Right lobe of liver (tissue), 6 donors: ENCODE results near the gene SEMA7A. TPM values are rescaled to one million over a fixed set of nuclear protein-coding genes. Genes with fewer than 3 reads are reported as not detected.
A peak's percentile ranks its signal among the peaks of the same experiment; 100 is the strongest.
"Not testable (repeated sequence)": the region's sequence is repeated elsewhere in the genome, so short reads cannot be mapped to it uniquely, and the experiment has no call there.

Experiments
- ATAC-seq, 4 donors: fragments of 200-7000 bp; cut with Tn5 transposase; one replicate each; pipeline ENCODE4 v1.9.1; 2020; ENCODE audit warnings: mild to moderate bottlenecking in 4 of 4, moderate library complexity in 4 of 4
- DNase-seq, 3 donors: peaks; one replicate each; pipeline ENCODE4 v3.0.0-alpha.2; 2020
- H3K27ac ChIP-seq, 3 donors: fragments of 200-600 bp; one replicate each; pipeline ENCODE4 v1.8.0; 2022
- H3K27me3 ChIP-seq, 2 donors: fragments of 200-600 bp; one replicate each; pipeline ENCODE4 v1.8.0; 2022
- H3K36me3 ChIP-seq, 4 donors: fragments of 200-600 bp; sonication (generic) in 1 of 4; one replicate each; pipeline versions ENCODE4 v1.5.1 to v1.8.0; 2017 to 2022; ENCODE audit warnings: control low read depth in 1 of 4
- H3K4me1 ChIP-seq, 4 donors: fragments of 200-600 bp; sonication (generic) in 1 of 4; one replicate each; pipeline versions ENCODE4 v1.5.1 to v1.8.0; 2017 to 2022; ENCODE audit warnings: control low read depth in 1 of 4
- H3K4me3 ChIP-seq, 3 donors: fragments of 200-600 bp; one replicate each; pipeline ENCODE4 v1.8.0; 2022
- H3K9me3 ChIP-seq, 4 donors: fragments of 200-600 bp; sonication (generic) in 1 of 4; one replicate each; pipeline versions ENCODE4 v1.5.1 to v1.8.0; 2017 to 2022; ENCODE audit warnings: control low read depth in 1 of 4
- POLR2A ChIP-seq: fragments of 450-650 bp; IDR thresholded peaks from one replicate; pipeline ENCODE4 v1.6.1; 2017; ENCODE audit warnings: antibody characterized with exemption, mild to moderate bottlenecking
- WGBS: methylation state at CpG from one replicate; pipeline ENCODE4 v1.1.6; 2018; ENCODE audit warnings: low coverage, low lambda C conversion rate; ENCODE audit not compliant: insufficient coverage; ENCODE audit errors: missing lambda C conversion rate; 5-methylcytosine and 5-hydroxymethylcytosine counted together
- intact Hi-C, 2 donors: fragments of 100-400 bp; cut with DNase I; formaldehyde crosslinking; loops; one replicate each; pipeline versions ENCODE4 v1.11.2 to v1.14.1; 2022
- total RNA-seq, 6 experiments: library from RNA; depleted of rRNA in 2 of 6; stranded (reverse); fragments of >200 nt in 2 of 6; fragmentation: NEBNext Ultra II Directional in 3 of 6; extraction: Animal tissue kit (Norgen Biotek cat#: 25700) in 3 of 6; gene quantifications; one replicate each; pipeline versions ENCODE4 v1.1.0 to v1.2.4, GENCODE V29; 2016 to 2023
- TF ChIP-seq, protein P1 (sequence below), 4 donors: fragments of 200-600 bp in 3 of 4; fragments of 450-650 bp in 1 of 4; IDR thresholded peaks; one replicate each; pipeline versions ENCODE4 v1.5.1 to v1.8.0; 2016 to 2022; ENCODE audit warnings: antibody characterized with exemption in 4 of 4, mild to moderate bottlenecking in 2 of 4
- donor health status: DM: no; HTN: yes; CAD: no.
- donor health status: DM: no; HTN: no; CAD: no.
- donor health status: DM: no; HTN: no; CAD: no.
- donor health status: DM: no; HTN: yes; CAD: no.
- donor health status: DM: no; HTN: yes; CAD: no.

The SEMA7A gene
- total RNA-seq, 6 experiments from 2014 or later: 0.42 to 2.4 (median 1.1) TPM

GRCh38 chr15:74461847-74462511 lies 28.2 kb upstream of the SEMA7A start:
- DNase-seq (no peak), ATAC-seq (no peak)
- TF ChIP-seq, protein P1, sequence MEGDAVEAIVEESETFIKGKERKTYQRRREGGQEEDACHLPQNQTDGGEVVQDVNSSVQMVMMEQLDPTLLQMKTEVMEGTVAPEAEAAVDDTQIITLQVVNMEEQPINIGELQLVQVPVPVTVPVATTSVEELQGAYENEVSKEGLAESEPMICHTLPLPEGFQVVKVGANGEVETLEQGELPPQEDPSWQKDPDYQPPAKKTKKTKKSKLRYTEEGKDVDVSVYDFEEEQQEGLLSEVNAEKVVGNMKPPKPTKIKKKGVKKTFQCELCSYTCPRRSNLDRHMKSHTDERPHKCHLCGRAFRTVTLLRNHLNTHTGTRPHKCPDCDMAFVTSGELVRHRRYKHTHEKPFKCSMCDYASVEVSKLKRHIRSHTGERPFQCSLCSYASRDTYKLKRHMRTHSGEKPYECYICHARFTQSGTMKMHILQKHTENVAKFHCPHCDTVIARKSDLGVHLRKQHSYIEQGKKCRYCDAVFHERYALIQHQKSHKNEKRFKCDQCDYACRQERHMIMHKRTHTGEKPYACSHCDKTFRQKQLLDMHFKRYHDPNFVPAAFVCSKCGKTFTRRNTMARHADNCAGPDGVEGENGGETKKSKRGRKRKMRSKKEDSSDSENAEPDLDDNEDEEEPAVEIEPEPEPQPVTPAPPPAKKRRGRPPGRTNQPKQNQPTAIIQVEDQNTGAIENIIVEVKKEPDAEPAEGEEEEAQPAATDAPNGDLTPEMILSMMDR (IDR thresholded peaks at IDR 0.05): no peak
- no peak for TF ChIP-seq POLR2A
- Histone ChIP-seq H3K9me3 (no peaks in the 10 kb centered on the region), H3K27me3 (no peaks in the 10 kb centered on the region), H3K27ac (no peak overlapping the region), H3K4me3 (peak overlapping the region; percentile 80 to 82 (median 82)), H3K36me3 (peaks cover 0 to 7% (median 0%) of the 10 kb centered on the region in 4 donors), H3K4me1 (peaks cover 0 to 10% (median 3%) of the 10 kb centered on the region in 4 donors)
- intact Hi-C loops: no loop called here
- WGBS: 23% methylated on average over 7 of the region's 8 CpGs

GRCh38 chr15:74460871-74461846 lies 27.4 kb upstream of the SEMA7A start, which contains the start of gene UBL7:
Gene UBL7, minus strand, starts transcription at chr15:74461160. Its CDS starts 2,293 bp downstream, at chr15:74458867.
- ATAC-seq (peak; percentile 99), DNase-seq (peak; percentile 97 to 99 (median 98))
- intact Hi-C loops: no loop called here
- Histone ChIP-seq H3K4me1 (peaks cover 0 to 10% (median 3%) of the 10 kb centered on the region in 4 donors), H3K9me3 (no peaks in the 10 kb centered on the region), H3K36me3 (peaks cover 0 to 9% (median 0%) of the 10 kb centered on the region in 4 donors), H3K4me3 (peak within 1 kb of the TSS; percentile 80 to 82 (median 82)), H3K27ac (peak within 1 kb of the TSS; percentile 57 to 80 (median 69)), H3K27me3 (no peaks in the 10 kb centered on the region)
- 0% methylated on average over 11 of the region's 54 CpGs for WGBS
- TF ChIP-seq, protein P1 (IDR thresholded peaks at IDR 0.05): peak; percentile 20 to 53 (median 26)
- peak; percentile 93 for TF ChIP-seq POLR2A

DNA sequence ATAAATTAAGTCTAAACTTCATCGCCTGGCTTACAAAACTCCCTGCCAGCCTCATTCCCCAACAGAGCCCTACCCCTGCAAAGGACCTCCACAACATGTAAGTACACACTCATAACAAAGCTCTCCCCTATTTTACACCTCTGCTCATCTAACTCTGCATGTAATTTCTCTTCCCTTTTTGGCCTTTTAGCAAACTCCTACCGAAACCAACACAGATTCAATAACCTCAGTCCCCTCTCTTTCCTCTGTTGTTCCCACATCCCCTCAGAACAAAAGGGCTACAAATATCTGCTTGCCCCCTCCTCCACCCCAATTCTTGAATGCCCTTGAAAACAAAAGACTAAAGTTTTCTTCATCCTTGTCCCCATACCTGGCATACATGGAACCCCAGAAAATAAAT lies 26.5 kb upstream of the SEMA7A start:
- no peak for TF ChIP-seq POLR2A
- TF ChIP-seq, protein P1 (IDR thresholded peaks at IDR 0.05): no peak
- peak overlapping the region; percentile 57 to 80 (median 69) for H3K27ac ChIP-seq
- intact Hi-C loops: no loop called here

DNA sequence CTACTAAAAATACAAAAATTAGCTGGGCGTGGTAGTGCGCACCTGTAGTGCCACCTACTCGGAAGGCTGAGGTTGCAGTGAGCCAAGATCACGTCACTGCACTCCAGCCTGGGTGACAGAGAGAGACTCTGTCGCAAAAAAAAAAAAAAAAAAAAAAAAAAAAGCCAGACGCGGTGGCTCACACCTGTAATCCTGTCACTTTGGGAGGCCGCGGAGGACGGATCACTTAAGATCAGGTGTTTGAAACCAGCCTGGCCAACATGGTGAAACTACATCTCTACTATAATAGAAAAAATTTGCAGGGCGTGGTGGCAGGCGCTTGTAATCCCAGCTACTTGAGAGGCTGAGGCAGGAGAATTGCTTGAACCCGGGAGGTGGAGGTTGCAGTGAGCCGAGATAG lies 26.0 kb upstream of the SEMA7A start:
- intact Hi-C loops, H3K4me1 ChIP-seq, H3K4me3 ChIP-seq, ATAC-seq, H3K9me3 ChIP-seq, DNase-seq, H3K27me3 ChIP-seq, H3K27ac ChIP-seq: not testable (repeated sequence)
- 97% methylated on average over 10 of the region's 14 CpGs for WGBS
- H3K36me3 ChIP-seq: peaks cover 0 to 17% (median 0%) of the 10 kb centered on the region in 4 donors

More for the DNA sequence above, 26.5 kb upstream of the SEMA7A start:
- 63% methylated on average over 2 of the region's 2 CpGs for WGBS
- Histone ChIP-seq H3K9me3 (no peaks in the 10 kb centered on the region), H3K36me3 (peaks cover 0 to 12% (median 0%) of the 10 kb centered on the region in 4 donors), H3K4me3 (peak overlapping the region; percentile 80 to 82 (median 82)), H3K4me1 (peaks cover 0 to 10% (median 3%) of the 10 kb centered on the region in 4 donors), H3K27me3 (no peaks in the 10 kb centered on the region)
- no peak for ATAC-seq
- no peak for DNase-seq
